ENCODE results near the gene RCVRN.

Gene RCVRN

DNA sequence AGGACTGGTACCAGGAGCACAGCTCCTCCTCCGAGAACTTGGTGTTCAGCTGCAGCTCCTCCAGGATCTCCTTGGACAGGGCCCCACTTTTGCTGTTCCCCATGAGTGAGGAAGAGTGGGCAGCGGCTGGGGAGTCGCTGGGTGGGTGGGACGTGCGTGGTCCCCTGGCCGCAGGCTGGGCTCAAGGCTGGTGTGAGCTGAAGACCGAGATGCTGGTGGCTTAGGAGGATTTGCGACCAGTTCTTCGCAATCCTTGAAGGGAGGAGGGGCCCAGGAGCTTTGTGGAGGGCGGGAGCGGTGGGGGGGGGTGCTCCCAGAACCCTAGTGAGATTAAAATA is at the start of gene RCVRN:
Gene RCVRN (minus strand): TSS at position 194 of the 338 bp plus-strand sequence. CDS start 91 bp downstream, at position 103.
- DNase-seq, result no peak

DNA sequence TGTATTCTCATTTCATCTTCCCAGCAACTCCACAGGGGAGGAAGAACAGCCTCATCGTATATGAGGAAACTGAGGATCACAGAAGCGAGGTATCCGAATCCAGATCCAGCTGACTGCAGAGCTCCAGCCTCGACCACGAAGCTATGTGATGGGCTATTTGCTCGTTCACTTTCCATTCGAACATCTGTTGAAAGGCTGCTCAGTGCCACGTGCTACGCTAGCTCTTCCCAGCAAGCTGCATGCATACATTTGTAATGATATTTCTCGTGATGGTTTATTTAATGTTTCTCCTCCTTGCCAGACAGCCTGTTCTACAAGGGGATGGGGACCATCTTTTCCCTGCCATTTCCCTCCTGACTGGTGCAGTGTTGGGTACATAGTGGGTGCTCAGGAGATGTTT is 48.4 kb upstream of the RCVRN start:
- DNase-seq, result no peak

DNA sequence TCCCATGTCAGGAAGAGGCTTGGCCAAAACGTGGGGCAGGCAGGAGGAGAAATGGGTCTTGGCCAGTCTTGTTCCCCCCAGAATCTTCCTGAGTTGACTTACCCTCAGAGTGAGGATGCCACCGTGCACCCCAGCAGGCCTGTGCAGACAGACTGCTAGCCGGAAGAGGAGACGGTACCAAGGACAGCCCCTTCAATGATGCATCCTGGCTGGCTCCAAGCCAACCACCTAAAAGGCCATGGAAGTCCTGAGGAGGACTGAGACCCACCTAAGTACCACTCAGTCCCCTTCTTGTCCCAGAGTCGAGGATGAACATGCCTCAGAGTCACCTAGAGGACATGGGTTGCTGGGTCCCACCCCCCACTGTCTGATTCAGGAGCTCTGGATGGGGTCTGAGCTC is 46.7 kb upstream of the RCVRN start:
- no peak for DNase-seq

DNA sequence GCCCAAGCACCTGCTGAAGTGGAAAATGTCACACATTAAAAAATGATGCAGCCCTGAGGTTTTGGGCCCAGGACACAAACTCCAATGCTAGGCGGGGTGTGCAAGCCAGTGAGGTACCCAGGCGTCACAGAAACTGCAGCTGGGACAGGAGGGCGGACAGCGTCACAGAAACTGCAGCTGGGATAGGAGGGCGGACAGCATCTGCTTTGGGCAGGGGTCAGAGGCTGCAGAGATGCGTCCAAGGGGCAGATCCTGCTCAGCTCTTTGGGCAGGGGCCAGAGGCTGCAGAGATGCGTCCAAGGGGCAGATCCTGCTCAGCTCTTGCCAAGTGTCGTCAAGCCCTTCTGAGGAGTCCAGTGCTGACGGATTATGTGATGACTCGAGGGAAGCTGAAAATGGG is 43.9 kb upstream of the RCVRN start:
- DNase-seq, result no peak

DNA sequence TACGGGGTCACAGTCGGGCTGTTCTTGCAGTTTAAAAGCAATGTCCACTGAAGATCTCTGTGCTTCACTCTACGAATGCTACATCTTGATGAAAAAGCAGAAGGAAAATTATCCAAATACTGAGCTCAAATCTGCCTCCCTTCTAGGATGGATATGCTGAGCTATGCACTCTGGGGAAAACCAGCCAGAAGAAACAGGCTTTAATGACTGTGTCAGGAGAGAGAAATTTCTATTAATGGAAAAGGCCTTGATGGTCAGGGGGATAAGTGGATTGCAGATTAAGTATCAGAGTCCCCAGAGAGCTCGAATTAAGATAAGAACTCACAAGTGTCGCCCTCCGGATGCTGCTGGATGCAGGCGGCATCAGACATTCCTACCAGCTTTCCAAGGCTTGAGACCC is 39.6 kb upstream of the RCVRN start:
- no peak for DNase-seq

DNA sequence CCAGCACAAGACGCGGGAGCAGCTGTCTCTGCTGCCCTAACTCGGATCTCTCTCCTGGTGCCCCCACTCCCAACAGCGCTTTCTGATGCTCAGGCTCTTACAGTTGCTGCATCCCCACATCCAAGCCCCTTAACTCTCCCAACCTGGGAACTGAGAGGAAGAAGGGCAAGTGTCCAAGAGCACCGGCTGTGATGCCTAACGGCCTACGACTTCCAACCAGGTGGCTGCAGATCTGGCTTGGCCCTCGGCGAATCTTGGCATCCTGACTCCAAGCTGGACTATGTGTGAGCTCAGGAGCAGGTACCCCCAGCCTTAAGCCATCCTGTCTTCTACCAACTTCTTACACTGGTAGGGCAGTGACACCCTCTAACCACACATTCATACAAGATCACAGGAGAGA is 38.3 kb upstream of the RCVRN start:
- no peak for DNase-seq

DNA sequence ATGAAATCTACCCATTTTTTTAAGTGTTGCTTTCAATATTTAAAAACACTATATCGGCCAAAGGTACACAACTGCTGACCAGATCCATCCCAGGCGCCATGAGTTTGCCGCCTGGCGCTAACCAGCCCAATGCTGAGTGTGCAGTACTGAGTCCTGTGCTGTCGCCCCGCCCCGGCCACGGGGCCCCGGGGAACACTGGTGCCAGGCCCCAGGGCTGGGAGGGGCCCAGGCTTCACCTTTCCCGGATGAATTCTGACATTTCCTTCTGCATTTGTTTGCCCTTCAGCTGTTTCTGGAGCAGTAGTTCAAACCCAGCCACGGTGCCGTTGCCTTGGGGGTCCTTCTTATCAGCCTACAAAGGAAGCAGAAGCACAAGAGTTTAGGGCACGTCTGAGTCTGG is 37.8 kb upstream of the RCVRN start:
- DNase-seq, result no peak

DNA sequence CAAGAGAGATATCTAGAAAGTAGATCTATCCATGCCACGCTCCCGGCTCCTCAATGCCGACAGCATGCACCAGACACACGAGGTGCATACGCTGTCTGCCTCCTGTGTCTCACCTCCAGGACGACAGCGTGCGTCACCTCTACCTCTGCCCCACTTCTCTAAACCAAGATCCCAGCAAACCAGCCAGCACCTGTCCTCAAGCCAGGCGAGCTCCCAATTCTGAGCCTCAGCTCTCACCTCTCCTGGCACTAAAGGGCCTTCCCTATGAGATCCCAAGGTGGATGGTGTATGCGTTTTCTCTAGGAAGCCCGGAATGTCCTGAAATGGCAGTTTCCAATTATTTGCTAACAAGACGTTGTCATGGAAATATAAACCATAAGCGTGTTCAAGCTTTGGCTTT is 36.2 kb upstream of the RCVRN start:
- DNase-seq, result no peak

DNA sequence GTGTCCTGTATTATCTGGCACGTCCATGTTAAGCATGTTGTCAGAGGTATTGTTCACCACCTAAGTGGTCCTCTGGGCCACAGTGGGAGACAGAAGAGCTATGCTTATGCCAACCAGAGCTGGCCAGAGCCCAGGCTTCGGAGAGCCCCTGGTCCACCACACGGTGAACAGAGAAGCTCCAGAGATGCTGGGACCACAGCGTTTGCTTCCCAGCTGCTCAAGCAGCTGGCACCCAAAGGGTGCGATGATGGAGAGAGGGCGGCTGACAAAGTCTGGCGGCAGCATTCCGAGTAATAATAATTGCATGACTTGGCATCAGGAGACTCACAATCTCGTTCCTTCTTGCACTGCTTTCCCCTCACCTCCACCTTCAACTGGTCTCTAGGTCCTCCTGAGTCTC is 35.8 kb upstream of the RCVRN start:
- no peak for DNase-seq

DNA sequence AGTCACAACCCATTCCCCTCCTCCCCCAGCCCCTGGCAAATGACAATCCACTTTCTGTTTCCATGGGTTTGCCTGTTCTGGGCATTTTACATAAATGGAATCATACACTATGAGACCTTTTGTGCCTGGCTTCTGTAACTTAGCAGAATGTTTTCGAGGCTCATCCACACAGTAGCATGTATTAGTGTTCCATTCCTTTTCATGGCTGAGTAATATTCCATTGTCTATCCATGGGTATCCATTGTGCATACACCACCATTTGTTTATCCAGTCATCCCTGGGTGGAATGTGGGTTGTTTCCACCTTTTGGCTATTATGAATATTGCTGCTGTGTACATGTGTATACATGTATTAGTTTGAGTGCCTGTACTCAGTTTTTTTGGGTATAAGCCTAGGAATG is 33.7 kb upstream of the RCVRN start:
- DNase-seq, result no peak

DNA sequence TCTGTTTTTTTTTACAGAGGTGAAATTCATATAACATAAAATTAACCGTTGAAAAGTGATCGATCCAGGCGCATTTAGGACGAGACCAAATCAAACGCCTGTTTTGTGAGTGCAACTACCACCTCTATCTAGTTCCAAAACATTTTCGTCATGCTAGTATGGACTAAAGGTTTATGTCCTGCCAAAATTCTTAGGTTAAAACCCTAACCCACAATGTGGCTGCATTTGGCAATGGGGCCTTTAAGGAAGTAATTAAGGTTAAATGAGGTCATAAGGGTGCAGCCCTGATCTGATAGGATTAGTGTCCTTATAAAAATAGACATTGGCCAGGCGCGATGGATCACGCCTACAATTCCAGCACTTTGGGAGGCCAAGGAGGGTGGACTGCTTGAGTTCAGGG is 32.8 kb upstream of the RCVRN start:
- no peak for DNase-seq

DNA sequence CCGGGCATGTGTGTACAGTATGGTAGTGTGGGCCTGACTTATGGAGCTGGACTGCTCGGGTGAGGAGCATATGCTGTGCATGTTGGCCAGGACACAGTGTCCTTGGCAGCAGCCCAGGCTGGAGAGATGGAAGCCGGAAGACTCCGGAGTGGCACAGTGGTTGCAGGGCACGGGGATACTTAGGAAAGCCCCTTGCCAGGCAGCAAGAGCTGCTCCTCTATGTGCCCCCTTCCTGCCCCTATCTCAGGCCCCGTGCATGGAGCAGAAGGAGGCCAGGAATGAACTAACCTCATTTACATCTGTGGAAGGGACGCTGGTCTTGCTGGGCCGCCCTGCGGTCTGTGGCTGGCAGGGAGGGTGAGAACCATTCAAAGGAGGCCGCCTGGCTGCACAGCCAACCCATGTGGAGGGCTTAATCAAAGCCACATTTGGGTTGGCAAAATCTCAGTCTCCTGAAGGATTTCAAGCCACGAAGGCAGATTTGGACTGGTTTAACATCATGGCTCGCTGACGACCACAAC is 32.2 kb upstream of the RCVRN start:
- no peak for DNase-seq

DNA sequence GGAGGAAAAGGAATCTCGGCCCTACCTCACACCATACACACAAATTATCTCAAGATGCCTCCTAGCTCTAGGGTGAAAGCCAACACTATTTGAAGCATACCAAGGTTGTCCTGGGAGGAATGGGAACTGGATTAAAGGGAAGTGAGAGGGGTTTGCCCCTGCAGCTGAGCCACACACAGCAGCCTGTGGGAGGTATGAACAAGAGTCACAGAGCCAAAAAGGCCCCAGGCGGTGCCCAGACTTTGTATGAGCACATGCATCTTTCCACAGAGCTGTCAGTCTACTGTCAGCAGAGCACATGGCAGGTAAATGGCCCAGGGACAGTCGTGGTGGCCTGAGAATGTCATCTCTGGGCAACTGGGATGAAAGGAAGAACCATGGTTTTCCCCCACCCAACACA is 31.0 kb upstream of the RCVRN start:
- no peak for DNase-seq

DNA sequence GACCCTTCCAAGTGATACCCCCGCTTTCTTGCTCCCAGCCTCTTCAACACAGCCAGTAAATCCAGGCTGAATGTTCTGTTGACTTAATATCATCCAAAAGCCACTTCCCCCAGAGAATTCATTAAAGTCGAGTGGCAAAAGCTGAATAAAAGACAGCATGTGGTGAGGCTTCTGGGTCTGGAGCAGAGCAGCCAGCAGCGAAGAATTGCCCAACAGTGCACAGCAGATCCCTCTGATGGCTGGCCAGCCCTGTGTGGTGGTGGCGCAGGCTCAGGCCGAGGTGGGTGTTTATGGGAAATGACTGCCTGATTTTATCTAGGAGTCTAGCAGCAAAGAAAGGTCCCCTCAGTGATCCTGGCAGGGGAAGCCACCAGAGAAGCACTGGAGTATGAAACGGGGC is 30.3 kb upstream of the RCVRN start:
- DNase-seq, result no peak

DNA sequence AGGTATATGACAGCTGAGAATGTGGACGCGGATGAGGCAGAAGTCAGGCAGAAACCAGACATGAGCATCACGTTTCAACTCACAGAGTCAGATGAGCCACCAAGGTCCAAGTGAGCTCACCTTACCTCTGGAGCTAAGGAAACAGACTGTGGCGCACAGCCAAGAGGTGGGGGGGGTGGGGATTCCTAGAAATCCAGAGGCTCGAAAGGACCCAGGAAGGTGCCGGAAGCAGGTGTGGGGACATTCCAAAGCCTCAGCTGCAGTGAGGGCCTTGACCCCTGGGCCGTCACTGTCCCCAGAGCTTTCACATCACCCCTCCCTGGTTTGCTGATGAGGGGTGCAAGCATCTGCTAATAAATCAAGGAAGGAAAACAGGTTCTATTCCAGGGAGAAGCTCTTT is 29.3 kb upstream of the RCVRN start:
- DNase-seq, result no peak

DNA sequence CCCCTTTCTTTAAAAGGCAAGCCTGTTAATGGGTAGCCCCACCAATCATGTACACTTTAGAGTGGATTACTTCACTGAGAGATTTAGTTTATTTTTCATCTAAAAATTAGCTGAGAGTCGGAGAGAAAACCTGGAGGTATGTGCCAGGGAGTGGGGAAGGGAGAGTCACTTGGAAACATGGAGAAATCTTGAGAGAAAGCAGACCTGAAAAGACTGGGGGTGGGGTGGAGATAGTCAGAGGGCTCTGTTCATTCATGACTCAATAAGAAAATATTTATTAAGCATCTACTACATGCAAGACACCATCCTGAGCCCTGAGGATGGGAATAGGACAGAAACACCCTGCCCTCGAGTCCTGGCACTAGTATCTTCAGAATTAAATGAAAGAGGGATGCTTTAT is 27.4 kb upstream of the RCVRN start:
- DNase-seq, result no peak

DNA sequence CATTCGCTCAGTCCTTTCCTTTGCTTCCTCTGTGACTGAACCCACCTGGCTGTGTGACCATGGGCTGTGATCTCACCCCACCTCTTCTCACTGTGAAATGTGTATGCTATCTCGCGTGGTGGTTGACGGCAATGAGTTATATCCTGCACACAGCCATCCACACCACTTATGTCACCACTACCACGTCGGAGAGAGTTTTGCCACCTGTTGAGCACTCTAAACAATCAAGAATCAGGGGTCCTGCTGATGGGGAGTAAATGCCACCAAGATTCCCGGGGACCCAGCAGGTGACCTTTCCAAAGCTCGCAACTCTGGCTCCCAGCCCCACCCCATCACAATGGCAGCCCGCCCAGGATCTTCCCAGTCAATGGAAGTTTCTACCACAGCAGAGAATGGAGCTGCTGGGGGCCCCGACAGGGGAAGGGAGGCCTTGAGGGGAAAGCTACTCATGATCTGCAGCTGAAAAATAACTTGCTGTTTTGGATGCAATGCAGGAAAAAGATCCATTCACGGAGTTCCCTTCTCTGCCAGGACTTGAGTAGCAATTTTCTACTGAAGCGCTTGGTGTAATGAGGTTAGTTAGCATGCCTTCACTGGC is 26.2 kb upstream of the RCVRN start:
- no peak for DNase-seq

DNA sequence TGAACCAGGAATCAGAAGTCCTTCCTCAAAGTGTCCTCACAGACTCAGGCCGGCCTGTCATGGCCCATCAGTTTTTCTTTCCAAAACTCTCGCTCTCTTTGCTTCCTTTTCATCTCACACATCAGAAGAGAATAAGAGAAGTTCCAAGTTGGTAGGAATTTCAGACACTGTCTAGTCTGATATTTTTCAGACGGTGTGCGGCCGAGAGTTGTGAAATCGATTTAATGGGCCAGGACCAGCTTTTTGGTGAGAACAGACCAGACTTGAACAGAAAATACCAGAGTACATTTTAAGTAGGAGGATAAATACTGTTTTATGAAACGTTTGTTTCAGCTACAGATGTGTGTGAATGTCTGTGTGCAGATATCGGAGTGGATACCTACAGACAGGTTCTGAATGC is 24.8 kb upstream of the RCVRN start:
- no peak for DNase-seq

DNA sequence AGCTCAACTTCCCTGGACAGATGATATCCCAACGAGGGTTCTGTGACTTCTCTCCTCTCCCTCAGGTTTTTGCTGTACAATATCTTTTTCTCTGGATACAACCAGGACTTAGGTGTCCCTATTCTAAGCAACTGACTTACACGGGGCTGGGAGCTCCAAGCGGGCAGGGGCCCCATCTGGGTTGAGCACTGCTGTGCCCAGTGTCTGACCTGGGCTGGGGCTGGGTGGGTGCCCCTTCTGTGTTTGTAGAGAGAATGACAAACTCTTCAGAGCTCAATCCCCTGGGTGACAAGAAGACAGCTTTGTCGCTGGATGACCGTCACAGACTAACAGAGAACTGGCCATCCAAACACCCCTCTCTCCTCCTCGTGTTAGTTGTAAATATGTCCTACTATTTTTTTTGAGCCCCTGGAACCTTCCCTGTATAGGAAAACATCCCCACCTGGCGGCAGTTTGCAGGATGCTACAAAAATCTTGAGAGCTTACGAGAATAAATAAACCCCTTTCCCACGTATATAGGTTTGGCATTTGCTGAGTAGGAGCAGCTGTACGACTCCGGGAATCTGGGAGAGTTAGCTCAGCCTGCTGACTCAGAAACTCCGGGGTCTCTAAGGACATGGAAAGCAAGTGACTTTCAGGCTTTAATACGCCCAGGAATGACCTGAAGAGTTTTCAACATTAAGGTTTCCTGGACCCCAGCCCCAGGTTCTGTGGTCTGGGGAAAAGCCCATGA is 23.7 kb upstream of the RCVRN start:
- no peak for DNase-seq

DNA sequence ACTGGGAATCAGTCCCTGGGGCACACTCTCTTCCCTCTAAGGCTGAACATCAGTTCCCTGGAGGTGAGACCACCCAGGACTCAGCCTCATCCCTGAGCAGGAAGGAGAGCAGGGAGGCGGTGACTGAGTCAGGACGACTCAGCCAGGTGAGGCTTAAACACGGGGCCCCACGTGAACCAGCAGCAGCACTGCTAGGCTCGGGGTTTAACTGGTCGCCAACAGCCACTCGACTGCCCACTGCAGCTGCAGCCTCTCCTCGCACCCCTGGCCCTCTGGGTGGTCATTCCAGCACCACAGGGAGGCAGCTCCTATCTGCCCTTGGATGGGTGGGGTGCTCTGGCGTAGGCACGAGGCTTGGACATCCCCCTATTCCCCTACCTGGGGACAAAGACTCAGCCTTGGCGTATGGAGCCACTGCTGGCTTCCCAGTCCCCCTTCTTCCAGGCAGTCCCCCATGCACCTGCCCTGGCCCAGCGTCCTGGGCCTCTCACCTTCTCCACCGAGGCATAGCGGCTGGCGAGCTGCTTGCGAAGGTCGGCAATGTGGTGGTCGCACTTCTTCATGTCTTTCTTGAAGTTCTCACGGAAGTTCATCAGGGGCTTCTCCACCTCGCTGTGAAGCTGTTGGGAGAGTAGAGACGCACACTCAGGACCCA is 21.2 kb upstream of the RCVRN start:
- no peak for DNase-seq

DNA sequence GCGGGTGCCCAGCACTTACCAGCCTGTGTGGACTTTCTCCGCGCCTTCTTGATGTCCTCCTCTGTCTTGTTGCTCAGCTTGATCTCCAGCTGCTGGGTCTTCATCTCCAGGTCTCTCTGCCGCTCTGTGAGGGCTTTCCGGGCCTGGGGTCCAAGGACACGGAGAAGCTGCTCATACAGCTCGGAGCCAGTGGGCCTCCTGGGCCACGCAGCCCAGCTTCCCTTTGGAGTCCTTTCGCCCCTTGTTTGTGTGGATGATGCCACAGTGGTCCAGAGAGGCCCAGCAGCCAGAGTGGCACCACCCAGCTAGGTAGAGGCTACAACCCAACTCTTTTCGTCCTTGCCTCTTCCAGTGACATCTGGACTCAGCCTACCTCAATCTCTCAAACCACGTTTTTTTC is 20.4 kb upstream of the RCVRN start:
- DNase-seq, result no peak

DNA sequence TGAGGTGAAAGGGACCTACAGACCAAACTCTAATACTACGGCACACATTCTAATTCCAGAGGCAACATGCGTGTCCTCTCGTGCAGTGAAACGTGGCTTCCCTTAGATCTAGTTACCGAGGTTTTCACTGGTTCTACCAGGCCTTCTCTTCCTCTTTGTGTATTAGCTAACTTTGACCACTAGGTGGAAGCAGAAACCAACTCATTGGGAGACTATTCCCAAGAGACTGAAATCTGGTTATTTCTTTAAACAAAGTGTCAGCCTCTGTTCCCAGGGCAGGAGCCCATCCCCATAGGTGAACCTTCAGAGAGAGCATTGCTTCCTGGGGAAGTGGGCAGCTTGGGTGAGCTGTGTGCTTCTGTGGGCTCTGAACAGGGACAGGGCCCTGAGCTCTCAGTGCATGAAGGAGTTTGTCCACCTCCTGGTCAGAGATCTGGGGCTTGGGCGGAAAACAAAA is 19.7 kb upstream of the RCVRN start:
- no peak for DNase-seq

DNA sequence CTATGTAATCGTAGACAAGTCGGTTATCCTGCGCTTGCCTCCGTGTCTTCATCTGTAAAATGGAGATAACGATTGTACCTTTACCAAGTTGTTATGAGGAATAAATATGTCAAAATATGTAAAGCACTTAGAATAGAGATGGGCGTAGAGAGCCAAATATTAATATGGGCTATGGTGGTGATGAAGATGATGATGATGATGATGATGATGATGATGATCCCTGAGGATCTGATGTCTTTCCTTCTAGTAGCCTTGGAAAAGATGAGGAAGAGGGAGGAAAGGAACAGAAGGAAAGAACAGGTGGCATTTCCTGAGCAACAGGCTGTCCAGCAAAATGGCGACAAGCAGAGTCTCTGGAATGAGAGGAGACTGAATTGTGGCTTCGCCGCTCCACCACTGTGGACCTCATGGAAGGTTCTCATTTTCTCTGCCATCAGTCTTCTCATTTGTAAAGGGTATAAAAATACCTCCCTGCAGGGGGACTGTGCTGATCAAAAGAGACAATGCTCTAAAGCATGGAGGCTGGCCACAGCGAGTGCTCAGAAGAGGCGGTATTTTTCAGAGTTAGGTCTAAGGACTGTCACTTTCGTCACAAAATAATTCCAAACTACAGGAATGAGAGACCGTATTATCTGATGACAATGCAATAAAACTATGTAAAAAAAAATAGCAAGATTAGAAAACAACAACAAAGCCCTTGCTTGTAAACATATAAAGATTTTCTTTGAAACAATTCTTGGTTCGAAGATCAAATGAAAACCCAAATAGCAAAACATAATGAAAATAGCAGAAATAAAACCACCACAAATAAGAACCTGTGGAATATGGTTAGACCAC is 17.2 kb upstream of the RCVRN start:
- no peak for DNase-seq
